ENCODE measurements around the gene ANAPC2. TPM values are rescaled to one million over a fixed set of nuclear protein-coding genes. Genes with fewer than 3 reads are reported as not detected.

The ANAPC2 gene
- total RNA-seq, 1 donor from 2014 or later: 24.1 TPM

GRCh38 chr9:137148242-137148641 is 40.1 kb downstream of the ANAPC2 start:
- Histone ChIP-seq H3K9me3 (no peaks in the 10 kb centered on the region), H3K27ac (no peak overlapping the region), H3K36me3 (no peaks in the 10 kb centered on the region), H3K27me3 (no peaks in the 10 kb centered on the region), H3K4me1 (no peaks in the 10 kb centered on the region), H3K4me3 (no peak overlapping the region)
- no peak for DNase-seq (ENCODE audit: low spot score in 2 of 2)
- no peak for TF ChIP-seq CTCF (IDR thresholded peaks at IDR 0.05)
- intact Hi-C loops (cut with DNase I): no loop called here

- Histone ChIP-seq H3K27ac (no peak overlapping the region), H3K4me3 (no peak overlapping the region), H3K4me1 (no peaks in the 10 kb centered on the region), H3K27me3 (no peaks in the 10 kb centered on the region), H3K9me3 (no peaks in the 10 kb centered on the region), H3K36me3 (no peaks in the 10 kb centered on the region)
- TF ChIP-seq CTCF (IDR thresholded peaks at IDR 0.05): no peak
- DNase-seq (ENCODE audit: low spot score in 2 of 2): no peak
- intact Hi-C loops (cut with DNase I): no loop called here
These were observed 40.6 kb downstream of the ANAPC2 start for GRCh38 chr9:137147793-137148160.

- no peak overlapping the region for H3K4me3 ChIP-seq
- no peaks in the 10 kb centered on the region for H3K27me3 ChIP-seq
- H3K36me3 ChIP-seq: no peaks in the 10 kb centered on the region
- no peak for DNase-seq (ENCODE audit: low spot score in 2 of 2)
- intact Hi-C loops (cut with DNase I): no loop called here
- H3K27ac ChIP-seq: no peak overlapping the region
- no peaks in the 10 kb centered on the region for H3K4me1 ChIP-seq
- TF ChIP-seq CTCF (IDR thresholded peaks at IDR 0.05): no peak
- no peaks in the 10 kb centered on the region for H3K9me3 ChIP-seq
These were observed 41.1 kb downstream of the ANAPC2 start for GRCh38 chr9:137147091-137147792.

- H3K27me3 ChIP-seq: no peaks in the 10 kb centered on the region
- DNase-seq (ENCODE audit: low spot score in 2 of 2): no peak
- H3K4me3 ChIP-seq: no peak overlapping the region
- intact Hi-C loops (cut with DNase I): no loop called here
- H3K9me3 ChIP-seq: no peaks in the 10 kb centered on the region
- TF ChIP-seq CTCF (IDR thresholded peaks at IDR 0.05): no peak
- H3K4me1 ChIP-seq: no peaks in the 10 kb centered on the region
- H3K27ac ChIP-seq: no peak overlapping the region
- no peaks in the 10 kb centered on the region for H3K36me3 ChIP-seq
These were observed 41.8 kb downstream of the ANAPC2 start for GRCh38 chr9:137146527-137146918.

- H3K4me1 ChIP-seq: no peaks in the 10 kb centered on the region
- intact Hi-C loops (cut with DNase I): no loop called here
- no peaks in the 10 kb centered on the region for H3K27me3 ChIP-seq
- no peak overlapping the region for H3K27ac ChIP-seq
- no peak overlapping the region for H3K4me3 ChIP-seq
- H3K9me3 ChIP-seq: no peaks in the 10 kb centered on the region
- no peaks in the 10 kb centered on the region for H3K36me3 ChIP-seq
- TF ChIP-seq CTCF (IDR thresholded peaks at IDR 0.05): no peak
- DNase-seq (ENCODE audit: low spot score in 2 of 2): no peak
These were observed 42.4 kb downstream of the ANAPC2 start for GRCh38 chr9:137145731-137146526.

Measured in ascending aorta (tissue), 2 donors.